HG02852 (cell line): ENCODE results near the gene BORCS6.

ENCODE experiments used
- ATAC-seq: cut with Tn5 transposase; IDR thresholded peaks from one replicate; pipeline ENCODE4 v1.9.1; 2021; ENCODE audit warnings: mild to moderate bottlenecking, moderate library complexity; ENCODE audit not compliant: unreplicated experiment

The BORCS6 gene

DNA sequence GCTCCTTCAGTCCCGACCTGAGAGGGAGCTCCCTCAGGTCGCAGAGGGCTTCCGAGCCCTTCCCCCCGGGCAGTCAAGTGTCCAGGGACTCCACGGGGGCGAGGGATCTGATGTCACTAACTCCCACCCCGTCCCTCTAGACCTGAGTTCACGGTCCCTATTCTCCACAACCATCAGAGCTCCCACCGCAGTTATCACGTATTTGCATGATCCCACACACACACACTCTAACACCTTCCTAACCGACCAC lies 34.1 kb downstream of the BORCS6 start:
- ATAC-seq, result no peak

DNA sequence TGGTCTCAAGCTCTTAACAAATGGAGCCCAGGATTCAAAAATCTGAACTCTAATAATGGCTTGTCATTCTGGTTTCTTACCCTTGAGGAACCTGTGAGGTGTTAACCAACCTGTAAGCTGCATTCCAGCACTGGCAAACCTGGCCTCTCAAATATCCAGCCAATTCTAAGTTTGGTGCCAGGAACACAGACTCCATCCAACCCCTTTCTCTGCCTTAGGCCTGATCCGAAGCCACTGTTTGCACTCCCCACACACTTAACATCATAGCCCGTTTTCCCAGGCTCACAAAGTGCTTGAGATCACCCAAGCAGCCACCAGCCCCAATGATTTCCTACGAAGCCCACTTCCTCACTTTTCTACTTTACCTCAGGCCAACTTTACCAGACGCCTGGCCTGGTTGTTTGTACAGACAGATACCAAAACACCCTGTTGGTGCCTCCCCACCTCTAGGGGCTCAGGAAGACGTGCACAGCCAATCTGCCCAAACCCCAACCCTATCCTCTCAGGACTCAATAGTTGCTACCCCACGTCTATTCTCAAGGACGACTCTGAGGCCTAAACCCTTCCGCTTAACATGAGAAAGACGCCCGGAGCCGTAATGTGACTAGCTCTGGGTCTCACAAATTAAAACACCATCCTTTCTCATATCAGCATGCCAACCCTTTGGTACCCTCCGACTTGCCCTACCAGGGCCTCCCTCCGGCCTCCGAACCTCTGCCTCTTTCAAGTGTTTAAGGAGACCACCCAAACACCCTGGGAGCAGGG lies 34.6 kb downstream of the BORCS6 start:
- no peak for ATAC-seq

DNA sequence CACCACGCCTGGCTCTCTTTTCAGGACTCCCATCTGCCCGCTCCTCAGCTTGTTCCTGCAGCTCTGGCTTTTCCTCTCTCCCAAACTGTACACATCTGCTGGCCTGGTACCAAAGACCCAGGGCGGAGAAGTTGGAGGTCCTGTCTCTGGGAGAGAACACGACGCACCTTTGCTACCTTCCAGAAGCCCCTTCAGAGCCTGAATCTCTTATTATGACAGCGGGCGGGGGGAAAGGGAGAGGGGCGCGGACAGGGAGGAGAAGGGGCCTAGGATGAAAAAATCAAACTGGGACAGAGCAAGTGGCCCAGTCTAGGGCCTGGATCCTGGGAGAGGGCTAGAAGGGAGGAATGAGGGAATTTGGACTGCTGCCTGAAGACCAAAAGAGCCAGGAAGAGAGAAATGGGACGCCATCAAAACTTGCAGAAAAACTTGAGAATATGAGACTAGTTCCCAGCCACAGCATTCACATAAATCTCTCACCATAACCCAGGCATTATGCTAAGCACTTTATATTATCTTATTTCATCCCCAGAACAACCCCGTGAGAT lies 35.3 kb downstream of the BORCS6 start:
- no peak for ATAC-seq

DNA sequence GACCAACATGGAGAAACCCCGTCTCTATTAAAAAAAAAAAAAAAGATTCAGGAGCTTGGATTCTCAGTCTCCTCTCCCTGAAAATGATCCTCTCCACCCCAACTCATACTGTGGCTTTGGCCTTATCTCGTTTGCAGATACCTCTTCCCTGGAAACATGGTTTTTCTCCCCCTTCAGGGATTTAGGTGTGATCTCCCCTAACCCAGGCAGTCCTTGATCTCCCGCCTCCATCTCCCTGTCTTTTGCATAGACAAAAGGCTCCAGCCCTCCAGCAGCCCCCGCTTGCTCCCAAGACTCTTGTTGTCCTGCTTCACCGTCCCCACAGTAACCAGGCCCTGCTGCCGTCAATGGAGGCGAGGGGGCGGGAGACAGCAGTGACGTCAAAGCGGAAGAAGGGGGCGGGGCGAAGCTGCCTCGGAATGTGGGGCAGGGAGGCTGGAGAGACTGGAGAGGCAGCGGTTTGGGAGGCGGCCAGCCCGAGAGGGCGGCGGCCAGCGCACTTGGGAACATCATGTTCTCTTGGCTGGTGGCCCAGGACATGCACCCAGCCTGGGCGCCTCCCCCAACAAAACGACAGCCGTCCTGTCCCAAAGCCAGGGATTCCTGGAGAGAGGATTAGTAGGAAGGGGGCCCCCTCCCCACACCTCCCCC lies 35.9 kb downstream of the BORCS6 start:
- ATAC-seq, result no peak

DNA sequence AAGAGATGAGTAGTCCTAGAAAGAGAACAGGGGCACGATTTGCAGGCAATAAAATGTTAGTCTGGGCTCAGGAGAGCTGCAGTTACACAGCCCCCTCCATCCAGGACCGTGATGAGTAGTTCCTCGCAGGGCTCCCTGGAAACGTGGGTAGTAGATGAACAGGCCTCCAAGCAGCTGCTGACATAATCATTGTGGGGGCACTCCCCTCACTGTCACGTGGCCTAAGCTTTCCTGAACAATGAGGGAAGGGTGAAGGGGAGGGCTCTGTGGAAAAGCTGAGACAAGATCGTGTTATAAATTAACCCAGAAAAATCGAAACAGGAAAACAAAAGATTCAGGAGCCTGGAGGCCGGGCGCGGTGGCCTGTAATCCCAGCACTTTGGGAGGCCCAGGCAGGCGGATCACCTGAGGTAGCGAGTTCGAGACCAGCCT lies 36.4 kb downstream of the BORCS6 start:
- no peak for ATAC-seq

DNA sequence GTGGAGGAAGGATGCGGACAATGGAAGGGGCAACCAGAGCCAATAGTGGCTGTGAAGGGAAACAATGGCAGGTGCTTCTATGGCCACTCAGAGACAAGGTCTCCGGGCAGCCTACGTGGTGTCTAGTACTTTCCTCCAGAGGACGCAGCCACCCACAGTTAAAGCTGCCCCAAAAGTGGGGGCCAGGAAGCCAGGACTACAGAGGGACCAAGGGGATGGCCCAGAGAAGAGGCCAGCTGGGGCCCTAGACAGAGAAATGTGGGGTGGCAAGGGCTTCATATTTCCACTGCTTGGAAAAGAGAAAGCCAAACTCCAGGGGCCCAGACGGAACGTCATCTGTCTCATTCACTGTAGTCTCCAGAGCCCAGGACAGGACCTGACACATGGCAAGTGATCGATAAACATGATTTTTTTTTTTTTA lies 36.9 kb downstream of the BORCS6 start:
- no peak for ATAC-seq

DNA sequence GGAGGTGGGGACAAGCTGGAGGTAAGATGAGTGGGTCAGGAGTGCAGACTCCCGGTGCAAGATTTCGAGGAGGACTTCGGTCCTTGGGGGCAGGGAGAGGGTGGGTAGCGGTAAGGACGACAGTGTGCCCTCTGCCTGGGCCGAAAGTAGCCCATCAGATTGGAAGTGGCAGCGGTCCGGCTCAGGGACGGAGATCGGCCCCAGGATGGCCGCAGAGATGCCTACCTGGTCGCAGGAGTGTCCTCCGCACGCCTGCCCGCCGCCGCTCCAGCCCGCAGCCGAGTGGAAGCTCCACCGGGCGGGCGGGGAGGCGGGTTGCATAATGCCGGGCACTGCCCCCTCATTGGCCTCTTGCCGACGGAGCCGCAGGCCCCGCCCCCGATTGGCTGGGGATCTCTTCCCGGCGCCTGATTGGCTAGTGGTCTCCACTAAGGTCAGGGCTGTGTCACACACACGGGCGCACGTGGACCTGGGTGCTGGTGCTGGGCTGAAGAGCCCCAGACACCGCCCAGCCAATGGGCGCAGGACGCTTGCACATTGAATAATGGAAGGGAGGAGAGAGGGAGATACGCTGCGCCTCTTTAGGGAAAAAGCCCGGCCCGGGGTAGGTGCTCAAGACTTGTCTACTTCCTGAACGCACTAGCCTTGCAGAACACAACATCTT lies 37.7 kb downstream of the BORCS6 start, which contains the start of gene PER1:
Gene PER1 (minus strand): TSS at position 293 of the 664 bp plus-strand sequence. CDS start 1,698 bp downstream, outside the sequence.
- ATAC-seq, result no peak

DNA sequence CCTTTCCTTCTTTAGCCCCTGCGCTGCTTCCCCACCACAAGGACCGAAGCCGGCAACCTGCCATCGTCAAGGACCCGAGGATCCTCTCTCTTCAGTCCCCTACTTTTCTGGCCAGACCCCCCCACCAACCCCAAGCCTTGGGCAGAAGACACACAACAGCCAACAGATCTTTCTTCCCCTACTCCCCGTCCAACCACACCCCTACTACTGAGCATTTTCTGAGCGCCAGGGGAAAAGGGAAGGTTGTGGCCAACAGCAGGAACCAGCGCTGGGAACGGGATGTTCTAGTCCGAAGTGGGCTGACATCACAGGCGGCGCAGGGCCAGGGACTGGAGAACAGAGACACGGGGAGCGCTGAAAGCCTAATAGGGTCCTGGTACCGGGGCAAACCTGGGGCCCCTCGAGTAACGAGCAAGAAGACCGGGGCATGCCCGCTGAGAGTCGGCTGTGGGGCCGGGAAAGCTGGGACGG lies 38.3 kb downstream of the BORCS6 start:
- ATAC-seq, result no peak

DNA sequence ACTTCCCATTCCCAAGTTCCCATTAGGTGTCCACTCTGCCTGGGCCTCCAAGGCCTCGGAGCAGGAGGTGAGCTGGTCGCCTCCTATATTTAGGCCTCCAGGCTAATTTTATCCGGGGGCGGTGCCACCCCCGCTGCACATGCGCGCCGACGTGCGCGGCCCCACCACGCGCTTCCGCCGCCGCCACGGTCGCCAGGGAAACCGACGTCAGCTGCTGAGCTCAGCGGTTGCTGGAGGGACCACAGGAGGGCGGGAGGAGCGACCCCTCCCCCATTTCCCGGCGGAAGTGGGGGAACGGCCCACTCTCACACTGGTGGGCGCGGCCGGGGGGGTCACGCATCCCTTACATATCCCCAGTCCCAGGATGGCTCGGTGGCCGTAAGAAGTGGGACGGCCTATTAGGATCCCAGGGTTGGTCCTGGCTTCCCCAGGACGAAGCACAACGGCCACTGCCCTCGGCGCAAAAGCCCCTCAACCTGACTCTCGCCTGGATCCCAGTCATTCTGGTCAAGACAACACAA lies 38.8 kb downstream of the BORCS6 start:
- ATAC-seq, result peak; percentile 45

DNA sequence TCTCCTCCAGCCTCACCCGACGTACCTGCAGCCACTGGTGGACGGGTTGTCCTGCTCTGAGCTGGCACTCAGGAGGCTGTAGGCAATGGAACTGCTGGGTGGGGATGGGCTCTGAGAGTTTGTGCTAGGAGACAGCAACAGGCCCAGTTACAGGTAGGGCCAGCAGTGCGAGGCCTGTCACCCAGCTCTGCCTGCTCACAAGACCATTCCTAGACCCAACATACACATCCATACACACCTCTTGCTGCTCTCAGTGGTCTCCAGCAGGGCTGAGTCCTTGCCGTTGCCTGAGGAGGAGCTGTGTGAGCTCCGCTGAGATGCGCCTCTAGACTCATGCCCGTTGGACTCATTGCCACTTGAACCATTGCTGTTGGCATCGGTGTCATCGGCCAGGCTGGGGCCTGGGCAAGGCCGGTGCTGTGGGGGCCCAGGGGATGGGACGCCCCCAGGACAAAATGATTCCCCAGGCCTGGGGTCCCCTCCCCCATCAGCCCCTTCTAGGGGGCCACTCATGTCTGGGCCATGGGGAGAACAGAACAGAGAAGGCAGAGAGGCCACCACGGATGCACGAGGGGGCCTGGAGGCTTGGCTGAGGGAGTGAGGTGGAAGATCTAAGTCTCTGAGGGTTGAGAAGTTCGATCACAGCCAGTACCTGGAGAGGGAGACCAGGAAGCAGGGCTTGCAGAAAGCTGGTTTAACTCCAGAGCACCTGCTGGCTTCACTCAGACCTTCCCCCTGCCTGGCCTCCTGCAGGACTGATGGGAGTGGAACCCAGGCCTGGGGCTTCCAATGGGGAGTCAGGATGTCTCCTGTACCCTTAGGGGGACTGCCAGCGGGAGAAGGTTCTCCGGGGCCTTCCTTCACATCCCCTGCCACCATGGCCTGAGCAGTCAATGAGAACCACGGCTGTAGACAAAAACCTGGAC lies 39.5 kb downstream of the BORCS6 start:
- no peak for ATAC-seq

DNA sequence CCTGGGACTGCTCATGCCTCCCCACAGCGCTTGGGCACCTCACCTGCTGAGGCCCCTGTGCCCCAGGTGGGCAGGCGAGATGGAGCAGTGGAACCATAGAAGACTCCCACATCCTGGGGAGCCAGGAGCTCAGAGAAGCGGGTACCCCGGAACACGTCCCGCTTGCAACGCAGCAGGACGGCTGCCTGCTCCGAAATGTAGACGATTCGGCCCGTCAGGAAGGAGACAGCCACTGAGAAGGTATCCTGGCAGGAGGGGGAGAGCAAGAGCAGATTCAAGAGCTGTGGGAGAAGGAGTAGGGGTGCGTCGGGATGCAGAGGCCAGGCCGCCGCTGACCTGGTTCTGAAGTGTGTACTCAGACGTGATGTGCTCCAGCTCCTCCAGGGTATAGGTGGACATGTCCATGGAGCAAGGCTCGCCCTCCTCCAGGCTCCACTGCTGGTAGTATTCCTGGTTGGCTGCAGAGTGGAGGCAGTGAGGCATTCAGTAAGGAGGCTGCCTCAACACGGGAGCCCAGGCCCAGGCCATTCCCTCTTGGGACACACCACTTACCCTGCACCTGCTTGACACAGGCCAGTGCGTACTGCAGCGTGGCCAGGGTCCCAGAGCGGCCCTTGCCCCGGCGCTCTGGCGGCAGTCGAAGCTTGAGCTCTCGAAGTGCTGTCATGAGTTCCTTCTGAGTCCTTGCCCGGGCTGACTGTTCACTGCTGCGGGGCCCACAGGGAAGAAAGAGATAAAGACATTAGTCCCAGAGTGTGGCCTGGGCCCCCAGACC lies 40.4 kb downstream of the BORCS6 start:
- ATAC-seq, result no peak

DNA sequence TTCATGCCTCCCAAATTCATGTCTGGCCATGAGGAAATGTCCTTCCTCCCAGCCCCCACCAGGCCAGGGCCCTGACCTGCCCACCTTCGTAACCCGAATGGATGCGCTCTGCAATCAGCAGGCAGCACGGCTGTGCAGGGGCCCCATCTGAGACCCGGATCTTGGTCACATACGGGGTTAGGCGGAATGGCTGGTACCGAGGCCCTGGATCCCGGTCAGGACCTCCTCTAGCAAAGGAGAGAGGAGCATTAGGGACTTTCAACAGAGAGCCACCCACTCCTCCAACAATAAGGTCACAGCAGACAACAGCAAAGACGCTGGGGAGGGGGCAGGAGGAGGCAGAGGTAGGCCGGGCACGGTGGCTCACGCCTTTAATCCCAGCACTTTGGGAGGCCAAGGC lies 41.4 kb downstream of the BORCS6 start:
- no peak for ATAC-seq

DNA sequence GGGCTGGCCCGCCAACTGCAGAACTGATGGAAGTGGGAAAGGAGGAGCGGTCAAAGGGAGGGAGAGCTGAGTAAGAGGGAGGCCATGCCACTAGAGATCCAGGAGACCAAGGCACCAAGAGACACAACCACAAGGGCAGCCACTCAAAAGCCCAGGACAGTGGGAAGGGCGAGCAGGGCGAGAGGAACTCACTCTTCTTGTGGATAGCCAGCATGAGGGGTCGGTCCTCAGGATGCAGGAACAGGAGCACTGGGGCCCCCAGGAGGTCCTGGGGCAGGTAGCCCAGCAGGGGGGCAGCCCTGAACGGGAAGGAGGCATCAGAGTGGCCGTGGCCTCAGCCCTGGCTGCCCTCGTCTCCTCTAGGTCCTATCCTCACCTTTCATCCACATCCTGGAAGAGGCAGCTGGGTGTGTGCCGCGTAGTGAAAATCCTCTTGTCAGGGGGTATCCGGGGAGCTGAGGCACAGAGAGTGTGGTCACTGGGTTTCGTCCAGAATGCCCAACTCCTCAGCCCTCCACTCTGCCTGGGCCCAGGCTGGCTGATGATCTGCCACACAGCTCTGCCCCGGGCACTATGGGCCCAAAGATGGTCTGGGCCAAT lies 42.1 kb downstream of the BORCS6 start:
- no peak for ATAC-seq

DNA sequence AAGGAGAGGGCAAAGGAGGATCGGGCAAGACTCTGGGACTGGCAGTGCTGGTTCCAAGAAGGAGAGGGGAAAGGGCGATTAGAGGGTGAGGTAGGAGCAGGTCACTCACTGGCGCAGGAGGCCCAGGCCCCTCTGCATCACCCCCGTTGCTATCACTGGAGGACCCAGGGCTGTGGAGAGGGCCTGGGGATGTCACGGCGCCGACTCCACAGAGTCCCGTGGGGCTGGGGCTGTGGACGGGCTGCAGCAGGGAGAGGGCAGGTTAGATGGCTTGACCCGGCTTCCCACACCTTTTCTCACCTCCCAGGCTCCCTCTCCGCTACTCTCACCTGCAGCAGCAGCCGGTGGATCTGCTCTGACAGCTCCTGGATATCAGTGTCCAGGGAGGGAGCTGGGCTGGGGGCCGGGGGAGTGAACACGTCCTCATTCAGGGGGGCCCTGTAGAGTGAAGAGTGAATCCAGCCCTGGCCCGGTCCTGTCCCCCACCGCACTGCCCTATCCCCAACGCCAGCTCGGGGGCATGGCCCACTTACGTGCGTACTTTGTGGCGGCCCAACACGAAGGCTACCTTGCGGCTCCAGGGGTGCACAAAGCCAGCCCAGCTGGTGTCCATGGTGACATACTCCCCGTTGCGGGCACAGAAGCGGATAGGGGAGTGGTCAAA lies 42.7 kb downstream of the BORCS6 start:
- no peak for ATAC-seq

DNA sequence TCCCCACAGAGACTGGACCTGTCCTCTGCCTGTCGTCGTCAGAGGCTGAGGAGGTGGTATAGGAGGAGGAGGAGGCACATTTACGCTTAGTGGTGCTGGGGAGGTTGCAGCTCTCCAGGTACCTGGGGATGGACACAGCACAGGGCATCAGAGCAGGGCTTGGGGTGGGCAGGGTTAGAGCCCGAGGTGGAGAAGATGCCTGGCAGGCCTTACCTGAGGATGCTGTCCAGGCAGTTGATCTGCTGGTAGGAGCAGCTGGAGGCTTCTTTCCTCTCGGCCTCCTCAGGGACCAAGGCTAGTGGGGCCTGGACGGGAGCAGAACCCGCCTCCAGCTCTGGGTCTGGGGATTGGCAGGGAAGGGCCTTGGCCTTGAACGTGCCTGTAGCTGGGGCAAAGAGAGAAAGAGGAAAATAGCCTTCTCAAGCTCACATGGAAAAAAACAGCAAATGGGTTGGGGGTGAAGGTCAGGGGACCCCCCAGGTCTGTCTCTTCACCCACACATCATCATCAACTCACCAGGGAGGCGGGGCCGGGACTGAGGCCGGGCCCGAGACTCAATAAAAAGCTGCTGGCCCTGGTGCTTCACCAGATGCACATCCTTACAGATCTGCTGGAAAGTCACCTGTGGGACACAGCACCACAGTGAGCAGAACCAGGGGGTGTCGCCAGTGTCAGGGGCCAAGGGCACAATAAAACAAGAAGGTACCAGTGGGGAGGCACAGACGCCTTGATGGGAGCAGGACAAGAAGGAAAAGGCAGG lies 43.4 kb downstream of the BORCS6 start:
- ATAC-seq, result no peak

DNA sequence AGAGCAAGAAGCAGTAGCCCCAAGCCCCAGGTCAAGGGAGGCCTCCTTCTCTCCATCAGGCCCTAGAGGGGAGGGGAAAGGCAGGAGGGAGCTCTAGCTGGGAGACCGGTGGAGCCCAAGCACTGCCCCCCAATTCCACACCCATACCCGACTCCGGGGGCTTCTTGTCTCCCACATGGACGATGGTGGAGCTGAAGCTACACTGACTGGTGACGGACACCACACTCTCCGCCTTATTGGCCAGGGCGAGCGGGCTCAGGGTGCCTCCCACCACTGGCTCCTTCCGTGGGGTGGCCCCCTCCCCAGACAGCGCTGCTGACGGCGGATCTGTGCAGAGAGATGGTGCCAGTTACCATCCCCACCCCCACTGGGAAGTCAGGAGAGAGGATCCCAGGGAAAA lies 44.2 kb downstream of the BORCS6 start:
- no peak for ATAC-seq

DNA sequence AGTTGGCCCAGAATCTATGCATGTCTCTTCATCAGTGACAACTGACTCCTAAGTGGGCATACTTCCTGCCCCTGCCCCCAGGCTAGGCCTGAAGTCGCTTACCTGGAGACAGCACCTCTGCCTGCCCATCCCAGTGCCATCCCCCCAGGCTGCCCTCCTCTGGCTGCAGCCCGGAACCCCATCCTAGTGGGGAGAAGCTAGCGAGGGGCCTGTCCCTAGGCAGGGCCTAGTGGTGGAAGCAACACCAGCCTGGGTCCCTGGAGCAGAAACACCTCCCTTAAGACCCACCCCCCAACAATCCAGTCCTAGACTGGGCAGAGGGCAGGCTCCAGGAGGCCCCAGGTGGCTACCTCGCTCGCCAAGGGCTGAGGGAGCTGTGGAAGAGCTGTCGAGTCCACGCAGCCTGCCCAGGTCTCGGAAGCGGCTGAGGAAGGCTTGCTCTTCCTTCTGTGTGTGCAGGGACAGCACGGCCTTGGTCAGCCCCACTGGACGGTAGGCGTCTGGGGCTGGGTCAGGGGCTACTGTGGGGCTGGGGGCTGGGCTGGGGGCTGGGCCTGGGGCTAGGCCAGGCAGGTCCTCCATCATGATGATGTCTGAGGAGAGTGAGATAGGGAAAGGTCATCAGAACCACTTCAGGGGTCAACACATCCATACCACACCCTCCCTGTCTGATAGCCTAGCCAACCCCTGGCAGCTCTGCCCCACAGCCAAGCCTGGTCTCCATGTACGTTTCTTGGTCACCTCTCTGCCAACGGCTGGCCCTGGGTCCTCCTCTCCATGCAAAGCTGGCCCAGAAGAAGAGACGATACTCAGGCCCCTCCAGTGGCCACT lies 45.4 kb downstream of the BORCS6 start:
- ATAC-seq, result no peak
